Hepatocyte (in vitro differentiated cells): ENCODE measurements around the gene ST3GAL5. TPM values are rescaled to one million over a fixed set of nuclear protein-coding genes. Genes with fewer than 3 reads are reported as not detected.
A peak's percentile ranks its signal among the peaks of the same experiment; 100 is the strongest.

Source experiments
- DNase-seq: peaks from one replicate; pipeline ENCODE4 v3.0.0-alpha.2; 2016; ENCODE audit warnings: low spot score
- H2AFZ ChIP-seq: fragments of 200-600 bp; sonication (generic); 2 replicates; pipeline ENCODE4 v1.6.0; 2016; ENCODE audit warnings: antibody characterized with exemption, mild to moderate bottlenecking
- H3K27ac ChIP-seq: fragments of 200-600 bp; sonication (generic); 2 replicates; pipeline ENCODE4 v1.5.1; 2016; ENCODE audit warnings: mild to moderate bottlenecking
- H3K27me3 ChIP-seq: fragments of 200-600 bp; sonication (generic); 2 replicates; pipeline ENCODE4 v1.6.1; 2016
- H3K36me3 ChIP-seq: fragments of 200-600 bp; sonication (generic); replicated peaks from 2 replicates; pipeline ENCODE4 v1.5.1; 2016; ENCODE audit warnings: low read depth; ENCODE audit not compliant: insufficient read depth
- H3K4me1 ChIP-seq: fragments of 200-600 bp; sonication (generic); 2 replicates; pipeline ENCODE4 v1.5.1; 2016; ENCODE audit warnings: mild to moderate bottlenecking, moderate library complexity; ENCODE audit not compliant: insufficient read depth
- H3K4me2 ChIP-seq: fragments of 200-600 bp; sonication (generic); 2 replicates; pipeline ENCODE4 v1.6.0; 2016
- H3K4me3 ChIP-seq: fragments of 200-600 bp; sonication (generic); 2 replicates; pipeline ENCODE4 v1.5.1; 2016; ENCODE audit warnings: mild to moderate bottlenecking
- H3K79me2 ChIP-seq: fragments of 200-600 bp; sonication (generic); 2 replicates; pipeline ENCODE4 v1.6.0; 2017; ENCODE audit warnings: mild to moderate bottlenecking
- H3K9me2 ChIP-seq: fragments of 200-600 bp; sonication (generic); replicated peaks from 2 replicates; pipeline ENCODE4 v1.6.0; 2017; ENCODE audit warnings: mild to moderate bottlenecking; ENCODE audit not compliant: insufficient read depth
- H3K9me3 ChIP-seq: fragments of 200-600 bp; sonication (generic); 2 replicates; pipeline ENCODE4 v1.5.1; 2016; ENCODE audit warnings: low read depth, mild to moderate bottlenecking
- H4K20me1 ChIP-seq: fragments of 200-600 bp; sonication (generic); 2 replicates; pipeline ENCODE4 v1.6.0; 2016; ENCODE audit warnings: mild to moderate bottlenecking; ENCODE audit not compliant: insufficient read depth, poor library complexity, severe bottlenecking
- EZH2 ChIP-seq: fragments of 200-600 bp; sonication (generic); IDR thresholded peaks from 2 replicates; pipeline ENCODE4 v1.6.1; 2016; ENCODE audit warnings: antibody characterized with exemption, mild to moderate bottlenecking, borderline replicate concordance
- EZH2phosphoT487 ChIP-seq: fragments of 200-600 bp; sonication (generic); IDR thresholded peaks from one replicate; pipeline ENCODE4 v1.6.1; 2018; ENCODE audit warnings: antibody characterized with exemption, mild to moderate bottlenecking, low read depth, moderate library complexity; ENCODE audit not compliant: unreplicated experiment, severe bottlenecking
- WGBS: methylation state at CpG from one replicate; pipeline ENCODE4 v1.1.6; 2016; ENCODE audit warnings: low lambda C conversion rate; ENCODE audit errors: missing lambda C conversion rate; 5-methylcytosine and 5-hydroxymethylcytosine counted together
- polyA plus RNA-seq: library from polyadenylated mRNA; unstranded; fragments of >200 nt; fragmentation: Nextera tagmentation; extraction: Ambion mirVana; gene quantifications from 2 replicates; pipeline ENCODE4 v1.2.1, GENCODE V29; 2016
- total RNA-seq: library from RNA; depleted of rRNA; stranded (reverse); fragments of >200 nt; gene quantifications from 2 replicates; pipeline ENCODE4 v1.2.3, GENCODE V29; 2014
- TF ChIP-seq, protein P1 (sequence below): fragments of 200-600 bp; sonication (generic); IDR thresholded peaks from 2 replicates; pipeline ENCODE4 v1.5.1; 2016; ENCODE audit warnings: antibody characterized with exemption, mild to moderate bottlenecking; ENCODE audit not compliant: poor library complexity

The ST3GAL5 gene
- total and polyA plus RNA-seq, 2 experiments from 2014 or later, result 24.7 to 25.6 TPM

DNA sequence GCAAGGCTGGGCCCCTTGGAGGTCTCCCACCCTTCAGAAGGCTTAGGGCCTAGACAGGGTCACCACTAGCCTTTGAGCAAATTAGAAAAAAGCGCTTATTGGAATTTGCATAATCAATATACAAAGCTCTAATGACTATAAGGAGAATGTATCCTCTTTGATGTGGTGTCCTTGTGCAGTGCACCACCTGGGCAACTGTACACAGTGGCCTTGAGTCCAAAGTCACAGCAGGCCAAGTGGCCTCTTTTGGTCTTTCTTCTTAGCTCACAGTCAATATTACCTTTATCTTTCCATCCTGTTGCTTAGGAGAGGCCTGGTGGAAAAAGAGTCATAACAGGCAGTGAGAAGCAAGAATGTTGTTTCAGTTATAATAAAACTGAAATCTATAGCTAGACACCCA lies 19.7 kb upstream of the ST3GAL5 start:
- H3K9me3 ChIP-seq, result no peaks in the 10 kb centered on the region
- H3K36me3 ChIP-seq, result no peaks in the 10 kb centered on the region
- H3K79me2 ChIP-seq, result no peaks in the 10 kb centered on the region
- TF ChIP-seq EZH2, result no peak
- TF ChIP-seq EZH2phosphoT487, result no peak
- no peaks in the 10 kb centered on the region for H3K9me2 ChIP-seq
- peaks cover 8% of the 10 kb centered on the region for H3K4me1 ChIP-seq
- no peak overlapping the region for H3K4me3 ChIP-seq
- no peaks in the 10 kb centered on the region for H3K27me3 ChIP-seq
- no peak overlapping the region for H3K27ac ChIP-seq
- no peaks in the 10 kb centered on the region for H4K20me1 ChIP-seq
- no peak overlapping the region for H2AFZ ChIP-seq
- no peak overlapping the region for H3K4me2 ChIP-seq
- 96% methylated on average over 1 of the region's 1 CpG for WGBS
- DNase-seq, result no peak

DNA sequence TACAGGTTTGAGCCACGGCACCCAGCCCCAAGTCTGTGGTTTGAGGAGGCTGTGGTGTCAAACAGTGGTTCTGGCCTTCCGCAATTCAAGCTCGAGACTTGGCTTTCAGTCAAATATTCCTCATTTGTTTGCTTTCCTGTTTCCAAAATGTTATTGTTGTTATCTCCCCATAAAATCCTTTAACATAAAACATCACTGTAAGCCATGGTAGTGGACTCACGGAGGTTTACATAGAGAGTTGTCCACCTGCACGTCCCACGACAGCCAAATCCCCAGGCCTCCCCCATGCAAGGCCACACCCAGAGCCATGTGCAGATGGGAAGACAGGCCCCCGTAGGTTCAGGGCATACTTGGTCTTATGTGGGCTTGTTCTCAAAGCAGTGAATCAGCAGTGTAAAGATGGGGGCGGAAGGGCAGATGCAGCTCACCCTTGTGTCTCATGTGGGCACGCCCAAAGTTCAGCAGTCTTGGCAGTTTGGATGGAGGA lies 18.9 kb upstream of the ST3GAL5 start:
- Histone ChIP-seq H3K27ac (no peak overlapping the region), H3K9me2 (no peaks in the 10 kb centered on the region), H3K79me2 (no peaks in the 10 kb centered on the region), H2AFZ (no peak overlapping the region), H3K9me3 (no peaks in the 10 kb centered on the region), H3K27me3 (no peaks in the 10 kb centered on the region), H3K4me3 (no peak overlapping the region), H3K36me3 (no peaks in the 10 kb centered on the region), H4K20me1 (no peaks in the 10 kb centered on the region), H3K4me2 (no peak overlapping the region), H3K4me1 (peaks cover 8% of the 10 kb centered on the region)
- no peak for DNase-seq
- 59% methylated on average over 9 of the region's 9 CpGs for WGBS
- TF ChIP-seq EZH2 (no peak), EZH2phosphoT487 (no peak)
- TF ChIP-seq, protein P1, sequence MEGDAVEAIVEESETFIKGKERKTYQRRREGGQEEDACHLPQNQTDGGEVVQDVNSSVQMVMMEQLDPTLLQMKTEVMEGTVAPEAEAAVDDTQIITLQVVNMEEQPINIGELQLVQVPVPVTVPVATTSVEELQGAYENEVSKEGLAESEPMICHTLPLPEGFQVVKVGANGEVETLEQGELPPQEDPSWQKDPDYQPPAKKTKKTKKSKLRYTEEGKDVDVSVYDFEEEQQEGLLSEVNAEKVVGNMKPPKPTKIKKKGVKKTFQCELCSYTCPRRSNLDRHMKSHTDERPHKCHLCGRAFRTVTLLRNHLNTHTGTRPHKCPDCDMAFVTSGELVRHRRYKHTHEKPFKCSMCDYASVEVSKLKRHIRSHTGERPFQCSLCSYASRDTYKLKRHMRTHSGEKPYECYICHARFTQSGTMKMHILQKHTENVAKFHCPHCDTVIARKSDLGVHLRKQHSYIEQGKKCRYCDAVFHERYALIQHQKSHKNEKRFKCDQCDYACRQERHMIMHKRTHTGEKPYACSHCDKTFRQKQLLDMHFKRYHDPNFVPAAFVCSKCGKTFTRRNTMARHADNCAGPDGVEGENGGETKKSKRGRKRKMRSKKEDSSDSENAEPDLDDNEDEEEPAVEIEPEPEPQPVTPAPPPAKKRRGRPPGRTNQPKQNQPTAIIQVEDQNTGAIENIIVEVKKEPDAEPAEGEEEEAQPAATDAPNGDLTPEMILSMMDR, result no peak

DNA sequence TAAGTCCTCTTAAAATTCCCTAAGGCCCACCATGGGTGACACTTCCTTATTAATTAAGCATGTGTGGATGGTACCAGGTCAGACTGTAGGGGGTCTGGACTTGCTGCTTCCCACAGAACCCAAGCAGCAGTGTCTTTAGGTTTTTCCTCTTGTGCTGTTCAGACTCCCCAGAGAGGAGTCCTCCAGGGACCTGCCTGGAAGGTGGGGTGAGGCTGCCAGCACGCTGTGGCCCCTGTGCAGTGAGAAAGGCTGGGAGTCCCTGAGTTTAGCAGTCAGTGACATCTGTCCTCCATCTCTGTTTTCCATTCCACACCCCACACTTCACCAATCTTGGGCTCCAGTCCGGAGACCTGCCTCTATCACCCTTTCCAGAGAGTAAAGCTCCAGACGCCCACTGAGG lies 18.0 kb upstream of the ST3GAL5 start:
- H3K9me3 ChIP-seq, result no peaks in the 10 kb centered on the region

DNA sequence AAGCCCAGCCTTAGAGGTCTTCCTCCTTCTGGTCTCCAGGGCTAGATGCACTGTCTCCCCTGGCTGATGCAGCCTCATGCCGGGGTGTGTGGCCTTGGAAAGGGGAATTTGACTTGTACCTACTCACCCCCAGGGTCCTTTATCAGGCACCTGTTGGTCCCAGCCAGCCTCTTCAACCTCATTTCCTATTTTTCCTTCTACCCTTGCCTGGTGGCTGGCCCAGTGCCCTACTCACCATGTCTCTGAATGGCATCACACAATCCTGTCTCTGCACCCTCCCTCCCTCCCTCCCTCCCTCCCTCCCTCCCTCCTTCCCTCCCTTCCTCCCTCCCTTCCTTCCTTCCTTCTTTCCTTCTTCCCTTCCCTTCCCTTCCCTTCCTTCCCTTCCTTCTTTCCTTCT lies 17.1 kb upstream of the ST3GAL5 start:
- Histone ChIP-seq H3K9me3 (no peaks in the 10 kb centered on the region), H3K36me3 (no peaks in the 10 kb centered on the region), H3K4me3 (no peak overlapping the region), H3K27me3 (no peaks in the 10 kb centered on the region), H3K27ac (peak overlapping the region; percentile 0), H4K20me1 (no peaks in the 10 kb centered on the region), H3K4me2 (no peak overlapping the region), H2AFZ (no peak overlapping the region), H3K4me1 (peaks cover 8% of the 10 kb centered on the region), H3K9me2 (no peaks in the 10 kb centered on the region), H3K79me2 (no peaks in the 10 kb centered on the region)
- 85% methylated on average over 1 of the region's 1 CpG for WGBS
- TF ChIP-seq, protein P1, result no peak
- TF ChIP-seq EZH2 (no peak), EZH2phosphoT487 (no peak)
- DNase-seq, result no peak

More for the DNA sequence above, 18.0 kb upstream of the ST3GAL5 start:
- peaks cover 8% of the 10 kb centered on the region for H3K4me1 ChIP-seq
- no peak for DNase-seq
- H3K9me2 ChIP-seq, result no peaks in the 10 kb centered on the region
- no peaks in the 10 kb centered on the region for H4K20me1 ChIP-seq
- H3K4me3 ChIP-seq, result no peak overlapping the region
- 96% methylated on average over 3 of the region's 3 CpGs for WGBS
- H3K4me2 ChIP-seq, result no peak overlapping the region
- H3K36me3 ChIP-seq, result no peaks in the 10 kb centered on the region
- H2AFZ ChIP-seq, result no peak overlapping the region
- TF ChIP-seq EZH2 (no peak), EZH2phosphoT487 (no peak)
- TF ChIP-seq, protein P1, result no peak
- H3K27ac ChIP-seq, result no peak overlapping the region
- H3K27me3 ChIP-seq, result no peaks in the 10 kb centered on the region
- H3K79me2 ChIP-seq, result no peaks in the 10 kb centered on the region
